Sciatic nerve (tissue), 2 donors: ENCODE measurements around the gene ADH1B. TPM values are rescaled to one million over a fixed set of nuclear protein-coding genes. Genes with fewer than 3 reads are reported as not detected.
"Not testable (repeated sequence)": the region's sequence is repeated elsewhere in the genome, so short reads cannot be mapped to it uniquely, and the experiment has no call there.

Experiments used
- ATAC-seq: fragments of 200-7000 bp; cut with Tn5 transposase; one replicate; pipeline ENCODE4 v1.9.1; 2020; ENCODE audit warnings: mild to moderate bottlenecking, moderate library complexity
- DNase-seq: peaks from one replicate; pipeline ENCODE4 v3.0.0-alpha.2; 2020; ENCODE audit warnings: low spot score
- intact Hi-C: fragments of 100-400 bp; cut with DNase I; formaldehyde crosslinking; loops from one replicate; pipeline ENCODE4 v1.14.2; 2022
- total RNA-seq: library from RNA; stranded (reverse); fragmentation: NEBNext Ultra II Directional; extraction: Animal tissue kit (Norgen Biotek cat#: 25700); gene quantifications from one replicate; pipeline ENCODE4 v1.2.1, GENCODE V29; 2021
- donor health status: DM: no; HTN: no; CAD: no.
- donor health status: DM: no; HTN: no; CAD: no.

ADH1B gene
- total RNA-seq, result 710 TPM

DNA sequence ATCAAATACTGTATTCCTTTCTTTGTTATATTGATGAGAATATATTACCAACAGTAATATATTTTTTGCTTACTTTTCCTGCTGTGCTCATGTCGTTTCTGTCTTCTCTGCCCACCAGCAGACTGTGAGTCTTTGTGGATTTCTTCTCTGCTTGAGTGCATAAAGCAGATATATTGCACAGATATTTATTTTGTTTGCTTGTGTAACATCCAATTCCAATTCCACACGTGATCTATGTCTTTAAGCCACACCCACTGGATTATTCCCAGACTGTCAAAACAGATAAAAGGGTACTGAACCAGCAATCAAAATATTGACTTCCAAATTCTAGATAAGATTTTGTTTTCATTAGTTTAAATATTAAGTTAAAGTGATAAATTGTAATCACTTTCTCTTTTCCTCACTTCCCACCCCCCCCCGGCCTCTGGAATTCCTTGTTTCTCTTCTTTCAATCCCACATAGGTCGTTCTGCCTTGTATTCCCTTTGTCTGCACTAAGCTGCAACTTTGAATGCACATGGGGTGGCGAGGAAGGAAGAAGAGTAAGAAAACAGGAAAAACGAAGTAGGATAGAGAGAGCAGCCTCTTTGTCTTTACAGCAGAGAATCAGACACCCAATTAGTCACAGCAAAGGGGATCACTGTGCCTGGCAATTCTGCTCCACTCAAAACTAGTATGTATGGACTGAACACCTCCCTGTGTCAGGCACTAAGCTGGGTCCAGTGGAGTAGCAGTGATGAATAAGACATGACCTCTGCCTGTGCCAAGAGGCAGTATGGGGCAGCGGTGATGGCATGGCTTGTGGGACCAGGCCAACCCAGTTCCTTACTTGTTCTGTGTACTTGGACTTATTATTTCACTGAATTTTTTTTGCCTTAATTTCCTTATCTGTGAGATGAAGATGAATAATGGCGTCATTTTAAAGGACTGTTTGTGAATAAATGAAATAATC lies at the start of gene ADH1B:
TSS of gene ADH1B (minus strand) at position 161 of the 951 bp plus-strand sequence. CDS start at position 91, 70 bp downstream.
- DNase-seq (no peak), ATAC-seq (peak; percentile 58)
- intact Hi-C loops, result no loop called here

DNA sequence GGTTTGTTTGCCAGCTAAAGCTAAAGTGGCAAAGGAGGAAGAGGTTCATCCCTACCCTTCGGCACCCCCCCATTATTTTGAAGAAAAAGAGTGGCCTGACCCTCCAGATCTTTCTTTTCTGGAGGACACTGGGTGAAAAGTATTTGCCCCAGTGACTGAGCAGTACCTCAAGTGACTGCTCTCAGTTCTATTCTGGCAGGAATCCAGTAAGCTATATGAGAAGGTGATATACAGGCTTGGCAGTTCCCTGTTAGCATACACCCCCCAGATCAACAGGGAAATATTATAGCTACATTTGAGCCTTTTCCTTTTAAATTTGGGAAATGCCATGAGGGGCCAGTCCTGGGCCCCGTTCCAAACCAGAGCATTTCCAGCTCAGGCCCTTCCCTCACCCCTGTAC lies 46.6 kb upstream of the ADH1B start:
- ATAC-seq, DNase-seq, intact Hi-C loops: not testable (repeated sequence)

DNA sequence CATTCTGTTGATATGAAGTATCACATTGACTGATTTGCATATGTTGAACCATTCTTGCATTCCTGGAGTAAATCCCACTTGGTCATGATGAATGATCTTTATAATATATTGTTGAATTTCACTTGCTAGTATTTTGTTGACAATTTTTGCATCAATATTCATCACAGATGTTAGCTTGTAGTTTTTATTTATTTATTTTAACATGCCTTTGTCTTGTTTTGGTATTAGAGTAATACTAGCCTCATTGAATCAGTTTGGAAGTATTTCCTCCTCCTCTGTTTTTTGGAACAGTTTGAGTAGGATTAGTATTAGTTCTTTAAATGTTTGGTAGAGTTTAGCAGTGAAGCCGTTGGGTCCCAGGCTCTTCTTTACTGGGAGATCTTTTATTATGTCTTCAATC lies 45.3 kb upstream of the ADH1B start:
- no peak for DNase-seq
- intact Hi-C loops, result no loop called here

DNA sequence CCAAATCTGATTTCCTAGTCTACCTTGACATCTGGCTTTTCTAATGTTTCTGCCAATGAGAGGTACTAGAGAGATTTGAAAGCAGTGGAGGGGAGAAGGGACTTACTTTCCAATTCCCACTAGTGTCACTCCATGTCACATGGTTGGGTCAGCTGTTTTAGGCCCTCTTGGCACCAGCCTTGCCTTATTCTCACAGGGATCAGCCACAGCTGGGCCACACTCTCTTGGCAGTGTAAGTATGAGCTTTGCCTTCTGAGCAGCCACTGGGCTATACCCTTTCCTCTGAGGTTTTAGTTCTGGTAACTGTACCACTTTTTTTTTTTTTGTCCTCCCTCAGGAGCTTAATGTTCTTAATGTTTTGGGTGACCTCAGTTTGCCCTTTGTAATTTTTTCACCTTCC lies 41.6 kb upstream of the ADH1B start:
- DNase-seq (no peak), ATAC-seq (peak; percentile 78)
- intact Hi-C loops, result no loop called here

More for the DNA sequence above, 45.3 kb upstream of the ADH1B start:
- ATAC-seq, result no peak

DNA sequence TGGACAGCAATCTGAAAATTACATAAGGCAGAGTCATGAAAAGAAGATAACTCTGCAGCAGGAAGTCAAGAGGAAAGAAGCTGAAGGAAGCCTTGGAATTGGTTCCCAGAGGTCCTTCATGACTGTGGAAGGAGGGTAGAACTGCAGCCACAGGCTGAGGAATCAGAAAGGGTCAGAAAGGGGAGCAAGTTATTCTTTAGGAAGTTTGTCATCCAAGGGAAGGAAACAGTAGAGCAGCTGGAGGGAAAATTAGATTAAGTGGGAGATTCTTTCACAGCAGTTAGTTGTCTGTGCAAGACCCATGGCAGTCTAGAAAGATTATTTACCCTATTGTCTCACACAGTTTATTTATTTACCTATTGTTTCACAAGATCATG lies 40.7 kb upstream of the ADH1B start:
- ATAC-seq (peak; percentile 23), DNase-seq (no peak)
- intact Hi-C loops, result no loop called here

DNA sequence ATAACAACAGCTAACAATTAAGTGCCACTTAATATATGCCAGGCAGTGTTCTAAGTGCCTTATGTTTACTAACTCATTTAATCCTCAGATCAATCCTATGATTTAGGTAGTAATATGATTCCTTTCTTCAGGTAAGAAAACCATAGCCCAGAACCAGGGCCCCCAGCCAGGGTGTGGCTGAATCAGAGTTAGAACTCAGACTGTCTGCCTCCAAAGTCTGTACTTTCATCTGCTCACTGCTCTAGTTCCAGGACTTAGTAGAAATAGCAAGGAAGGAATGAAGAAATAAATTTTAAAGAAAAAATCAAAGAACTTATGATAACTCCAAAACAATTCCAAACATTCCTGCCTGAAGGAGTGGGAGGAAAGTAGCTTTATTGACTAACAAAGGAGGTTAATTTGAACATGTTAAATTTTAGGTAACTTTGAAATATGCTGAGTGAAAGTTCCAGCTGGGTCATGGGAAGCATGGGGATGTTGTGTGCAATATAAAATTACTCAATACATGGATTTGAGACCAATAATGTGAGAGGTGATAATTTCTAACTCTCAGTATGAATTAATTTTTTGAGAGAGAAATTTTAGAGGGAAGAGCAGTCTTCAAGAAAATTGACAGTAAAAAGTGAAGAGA lies 40.2 kb upstream of the ADH1B start:
- ATAC-seq (peak; percentile 33), DNase-seq (no peak)
- intact Hi-C loops, result no loop called here

DNA sequence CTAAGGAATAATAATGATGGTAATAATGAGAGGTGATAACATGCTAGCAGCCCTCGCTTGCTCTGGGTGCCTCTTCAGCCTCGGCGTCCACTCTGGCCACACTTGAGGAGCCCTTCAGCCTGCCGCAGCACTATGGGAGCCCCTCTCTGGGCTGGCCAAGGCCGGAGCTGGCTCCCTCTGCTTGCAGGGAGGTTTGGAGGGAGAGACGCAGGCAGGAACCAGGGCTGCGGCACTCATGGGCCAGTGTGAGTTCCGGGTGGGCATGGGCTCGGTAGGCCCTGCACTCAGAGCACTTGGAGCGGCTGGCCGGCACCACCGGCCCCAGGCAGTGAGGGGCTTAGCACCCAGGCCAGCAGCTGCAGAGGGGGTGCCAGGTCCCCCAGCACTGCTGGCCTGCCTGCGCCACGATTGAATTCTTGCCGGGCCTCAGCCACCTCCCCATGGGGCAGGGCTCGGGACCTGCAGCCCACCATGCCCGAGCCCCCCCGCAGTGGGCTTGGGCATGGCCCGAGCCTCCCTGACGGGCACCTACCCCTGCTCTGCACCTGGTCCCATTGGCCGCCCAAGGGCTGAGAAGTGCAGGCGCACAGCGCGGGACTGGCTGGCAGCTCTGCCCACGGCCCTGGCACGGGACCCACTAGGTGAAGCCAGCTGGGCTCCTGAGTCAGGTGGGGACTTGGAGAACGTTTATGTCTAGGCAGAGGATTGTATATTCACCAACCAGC lies 38.4 kb upstream of the ADH1B start:
- intact Hi-C loops, result no loop called here
- no peak for ATAC-seq
- DNase-seq, result no peak

DNA sequence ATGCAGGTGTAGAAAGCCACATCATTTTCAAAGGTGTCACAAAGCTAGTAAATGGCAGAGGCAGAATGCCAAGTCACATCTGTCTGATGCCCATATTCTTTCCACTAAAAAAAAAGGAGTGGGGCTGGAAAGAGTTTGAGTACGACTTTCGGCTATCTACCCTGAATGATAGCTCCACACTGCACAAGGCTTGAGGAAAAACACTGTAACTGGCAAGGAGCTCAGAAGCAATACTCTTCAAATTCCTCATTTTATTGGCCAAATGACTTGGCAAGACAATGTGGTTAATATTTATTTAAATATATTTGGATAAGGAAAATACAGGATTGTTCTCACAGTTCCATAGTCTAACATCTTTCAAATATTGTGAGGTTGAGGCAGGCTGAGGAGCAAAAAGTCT lies 36.7 kb upstream of the ADH1B start:
- ATAC-seq, result no peak

DNA sequence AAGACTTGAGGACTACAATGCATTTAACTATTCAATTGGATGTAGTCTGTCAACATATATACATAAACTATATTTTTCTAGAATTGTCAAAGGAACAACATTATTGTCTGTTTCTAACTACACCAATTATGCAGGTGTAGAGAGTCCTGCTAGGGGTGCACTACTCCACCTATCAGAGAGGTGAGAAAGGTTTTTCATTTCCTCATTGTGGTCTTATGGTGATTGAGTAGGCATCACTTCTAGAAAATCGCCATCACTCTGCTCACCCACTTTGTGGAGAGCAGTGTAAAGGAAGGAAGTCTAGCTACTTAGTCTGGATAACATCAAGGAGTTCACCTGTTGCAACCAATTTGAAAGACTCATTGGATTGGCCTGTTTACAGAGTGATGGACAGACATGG lies 35.8 kb upstream of the ADH1B start:
- intact Hi-C loops, result no loop called here
- no peak for DNase-seq
- no peak for ATAC-seq

More for the DNA sequence above, 36.7 kb upstream of the ADH1B start:
- intact Hi-C loops, result no loop called here
- DNase-seq, result no peak

DNA sequence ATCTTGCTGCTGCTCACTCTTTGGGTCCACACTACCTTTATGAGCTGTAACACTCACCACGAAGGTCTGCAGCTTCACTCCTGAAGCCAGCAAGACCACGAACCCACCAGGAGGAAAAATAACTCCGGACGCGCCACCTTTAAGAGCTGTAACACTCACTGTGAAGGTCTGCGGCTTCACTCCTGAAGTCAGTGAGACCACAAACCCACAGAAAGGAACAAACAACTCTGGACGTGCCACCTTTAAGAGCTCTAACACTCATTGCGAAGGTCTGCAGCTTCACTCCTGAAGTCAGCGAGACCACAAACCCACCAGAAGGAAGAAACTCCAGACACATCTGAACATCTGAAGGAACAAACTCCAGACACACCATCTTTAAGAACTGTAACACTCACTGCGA lies 34.9 kb upstream of the ADH1B start:
- DNase-seq, intact Hi-C loops, ATAC-seq: not testable (repeated sequence)

DNA sequence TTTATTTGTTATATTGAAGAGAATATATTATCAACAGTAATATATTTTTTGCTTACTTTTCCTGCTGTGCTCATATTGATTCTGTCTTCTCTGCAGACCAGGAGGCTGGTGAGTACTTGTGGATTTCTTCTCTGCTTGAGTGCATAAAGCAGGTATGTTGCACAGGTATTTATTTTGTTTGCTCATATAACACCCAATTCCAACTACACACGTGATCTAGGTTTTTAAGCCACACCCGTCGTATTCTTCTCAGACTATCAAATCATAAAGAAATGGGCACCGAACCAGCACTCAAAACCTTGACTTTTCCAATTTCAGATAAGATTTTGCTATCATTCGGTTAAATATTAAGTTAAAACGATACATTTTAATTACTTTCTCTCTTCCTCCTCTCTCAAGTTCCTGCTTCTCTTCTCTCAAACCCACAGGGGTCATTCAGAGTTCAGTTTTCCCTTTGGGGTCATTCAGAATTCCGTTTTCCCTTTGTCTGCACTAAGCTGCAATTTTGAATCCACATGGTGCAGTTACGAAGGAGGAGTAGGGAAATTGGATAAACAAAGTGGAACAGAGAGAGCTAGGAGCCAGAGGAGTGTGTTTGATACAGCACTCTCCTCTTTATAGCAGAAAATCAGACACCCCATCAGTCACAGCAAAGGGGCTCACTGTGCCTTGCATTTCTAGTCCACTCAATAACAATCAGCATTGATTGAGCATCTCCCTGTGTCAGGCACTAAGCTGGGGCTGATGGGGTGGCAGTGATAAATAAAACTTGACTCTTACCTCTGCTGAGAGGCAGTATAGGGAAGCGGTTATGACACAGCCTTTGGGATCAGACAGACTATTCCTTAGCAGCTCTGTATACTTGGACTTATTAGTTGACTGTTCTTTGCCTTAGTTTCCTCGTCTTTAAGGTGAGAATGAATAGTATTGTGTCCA lies 31.7 kb upstream of the ADH1B start, which contains the start of gene ADH1C:
TSS of gene ADH1C (minus strand) at position 145 of the 936 bp plus-strand sequence. CDS start at position 74, 71 bp downstream.
- DNase-seq (no peak), ATAC-seq (peak; percentile 97)
- intact Hi-C loops, result no loop called here

DNA sequence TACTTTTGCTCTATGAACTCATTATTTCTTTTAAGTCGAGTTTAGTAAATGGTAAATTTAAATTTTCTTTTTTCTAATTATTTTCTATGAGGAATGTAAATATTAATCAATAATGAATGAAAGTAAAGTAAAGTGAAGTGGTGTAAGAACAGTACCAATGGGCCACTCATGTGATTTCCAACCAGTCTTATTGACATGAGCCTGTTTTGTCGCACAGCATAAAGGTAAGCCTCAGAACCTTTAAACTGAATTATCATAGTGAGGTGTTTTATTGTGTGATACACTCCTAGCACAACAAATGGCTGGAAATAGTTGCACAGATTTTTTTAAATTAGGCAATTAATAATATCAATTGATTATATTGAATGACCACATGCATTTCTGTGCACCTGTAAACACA lies 30.3 kb upstream of the ADH1B start:
- ATAC-seq (no peak), DNase-seq (no peak)
- intact Hi-C loops, result no loop called here

DNA sequence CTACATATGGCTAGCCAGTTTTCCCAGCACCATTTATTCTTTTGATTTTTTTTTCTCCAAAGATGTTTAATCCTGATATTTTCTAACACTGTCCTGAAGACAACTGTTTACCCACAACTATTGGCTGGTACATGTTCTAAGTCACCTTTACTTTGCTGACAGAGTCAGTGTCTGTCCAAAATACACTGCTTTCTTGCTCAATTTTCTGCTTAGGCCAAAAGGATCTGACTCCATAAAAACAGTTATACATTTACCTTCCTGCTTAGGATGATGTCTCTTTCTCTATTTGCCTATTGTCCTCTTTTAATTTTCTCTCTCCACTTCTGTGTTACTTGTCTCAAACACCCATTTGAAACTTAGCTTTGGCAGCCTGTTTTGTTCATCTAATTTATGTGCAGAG lies 28.1 kb upstream of the ADH1B start:
- no peak for ATAC-seq
- DNase-seq, result no peak
- intact Hi-C loops, result no loop called here

DNA sequence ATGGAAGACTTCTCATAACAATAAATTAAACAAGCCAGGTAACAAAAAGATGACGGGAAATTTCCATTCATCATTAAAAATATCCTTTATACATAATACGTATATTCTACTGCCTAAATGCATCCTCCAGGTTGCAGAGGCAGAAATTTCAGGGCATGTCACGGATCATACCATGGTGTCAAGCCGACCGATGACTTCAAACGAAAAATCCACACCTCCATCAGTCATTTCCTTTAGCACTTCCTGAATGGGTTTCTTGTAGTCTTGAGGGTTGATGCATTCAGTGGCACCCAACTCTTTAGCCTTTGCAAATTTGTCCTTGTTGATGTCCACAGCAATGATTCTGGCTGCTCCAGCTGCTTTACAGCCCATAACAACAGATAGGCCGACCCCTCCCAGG lies 21.4 kb upstream of the ADH1B start:
- ATAC-seq, intact Hi-C loops: not testable (repeated sequence)

DNA sequence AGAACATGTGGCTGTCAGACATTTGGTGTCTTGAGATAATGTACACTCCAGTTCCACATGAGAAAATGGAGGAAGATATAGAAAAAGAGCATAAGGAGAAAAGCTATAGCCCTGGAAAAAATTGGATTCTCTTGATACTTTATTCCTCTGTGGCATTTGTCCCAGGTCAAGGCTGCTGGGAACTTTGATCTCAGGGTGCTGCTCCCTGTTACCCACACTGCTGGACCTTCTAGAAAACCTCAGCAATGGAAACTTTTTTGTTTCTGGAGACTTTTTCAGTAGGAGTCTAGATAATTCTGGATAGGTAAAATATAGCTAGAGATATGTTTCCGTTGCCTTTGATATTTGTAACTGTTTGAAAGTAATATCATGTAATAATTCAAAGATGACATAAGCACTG lies 20.2 kb upstream of the ADH1B start:
- intact Hi-C loops, result no loop called here
- DNase-seq, result no peak
- no peak for ATAC-seq

More for the DNA sequence above, 21.4 kb upstream of the ADH1B start:
- not testable (repeated sequence) for DNase-seq

DNA sequence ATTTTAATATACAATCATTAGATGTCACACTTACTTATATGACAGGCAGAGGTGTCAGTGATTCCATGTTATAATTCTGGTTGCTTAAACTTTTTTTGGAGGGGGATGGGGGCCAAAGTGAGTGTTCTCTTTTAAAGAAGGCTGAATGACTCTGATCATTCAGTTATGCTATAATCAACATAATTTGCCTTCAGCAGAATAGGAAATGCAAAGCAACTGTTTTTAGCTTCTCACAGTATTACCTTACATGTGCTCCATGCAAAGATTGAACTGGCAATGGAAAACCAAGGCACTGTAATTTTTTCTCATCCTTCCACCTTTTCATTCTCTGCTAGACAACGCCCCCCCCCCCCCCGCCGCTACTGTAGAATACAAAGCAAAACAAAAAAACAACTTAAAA lies 18.0 kb upstream of the ADH1B start:
- intact Hi-C loops, result no loop called here
- ATAC-seq, result no peak
- no peak for DNase-seq

DNA sequence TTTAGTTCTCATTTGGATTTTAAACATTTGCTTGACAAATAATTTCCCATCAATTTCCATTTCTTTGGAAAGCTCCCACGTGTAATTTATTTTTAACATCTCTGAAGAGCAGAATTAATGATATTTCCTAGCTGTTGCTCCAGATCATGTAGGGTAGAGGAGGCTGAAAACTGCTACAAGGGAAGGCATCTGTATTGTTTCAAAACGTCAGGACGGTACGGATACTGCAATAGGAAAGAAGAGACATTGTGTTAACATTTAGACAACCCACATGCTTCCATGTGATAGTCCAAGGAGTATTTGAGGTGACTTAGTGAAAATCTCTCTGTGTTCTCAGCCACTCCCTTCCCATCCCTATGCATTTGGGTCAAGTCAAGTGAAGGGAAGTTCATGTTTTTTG lies 15.4 kb upstream of the ADH1B start:
- intact Hi-C loops, result no loop called here
- DNase-seq (no peak), ATAC-seq (no peak)

DNA sequence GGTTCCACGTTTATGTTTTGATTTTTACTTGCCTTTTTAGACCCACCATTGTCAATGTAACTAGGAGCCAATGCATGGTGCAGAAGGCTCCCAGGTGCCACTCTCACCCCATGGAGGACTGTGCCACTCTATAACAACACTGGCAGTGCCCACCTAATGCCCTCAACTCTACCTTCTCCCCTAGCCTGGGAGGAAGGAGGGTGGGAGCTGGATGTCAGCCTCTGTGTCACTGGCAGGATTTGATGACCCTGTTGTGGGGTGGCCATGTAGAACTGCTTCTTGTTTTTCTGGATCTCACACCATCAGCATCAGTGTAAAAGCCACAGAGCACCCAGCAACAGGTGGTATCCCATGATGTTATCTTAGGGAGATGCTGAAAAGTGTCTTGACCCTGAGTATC lies 13.7 kb upstream of the ADH1B start:
- no peak for DNase-seq
- intact Hi-C loops, result no loop called here
- peak; percentile 18 for ATAC-seq
